PFSK-1 (cell line): ENCODE measurements around the gene PSMB1.

Experiments
- FOXP2 ChIP-seq: optimal IDR thresholded peaks from 2 replicates; pipeline ENCODE3; 2011; ENCODE audit warnings: borderline replicate concordance, control low read depth, inconsistent platforms; ENCODE audit not compliant: insufficient read depth; ENCODE audit errors: extremely low read length, extremely low read depth
- POLR2AphosphoS5 ChIP-seq: IDR thresholded peaks from 2 replicates; pipeline ENCODE4 v1.6.1; 2012; ENCODE audit warnings: low read depth, mild to moderate bottlenecking, control low read depth, low read length, moderate library complexity
- REST ChIP-seq, 2 experiments: IDR thresholded peaks; 2 replicates each; pipeline versions ENCODE4 v1.6.1 to v1.8.0; 2011 to 2012; ENCODE audit warnings: low read depth in 2 of 2, low read length in 2 of 2, control low read depth in 1 of 2, inconsistent platforms in 1 of 2, mild to moderate bottlenecking in 1 of 2, moderate library complexity in 1 of 2; ENCODE audit not compliant: insufficient read depth in 1 of 2
- SIN3A ChIP-seq: IDR thresholded peaks from 2 replicates; pipeline ENCODE4 v1.6.1; 2012; ENCODE audit warnings: mild to moderate bottlenecking, low read length, moderate library complexity, borderline replicate concordance; ENCODE audit not compliant: insufficient read depth
- TAF1 ChIP-seq: IDR thresholded peaks from 2 replicates; pipeline ENCODE4 v1.6.1; 2012; ENCODE audit warnings: low read length, control low read depth, borderline replicate concordance; ENCODE audit not compliant: insufficient read depth

GRCh38 chr6:170542031-170542719 is 10.9 kb downstream of the PSMB1 start:
- TF ChIP-seq REST (IDR thresholded peaks at IDR 0.05; ENCODE audit: insufficient read depth in 1 of 2, low read depth in 2 of 2, low read length in 2 of 2) (no peak), POLR2AphosphoS5 (no peak), SIN3A (no peak), TAF1 (no peak), FOXP2 (no peak)
